Type B pancreatic cell (in vitro differentiated cells): ENCODE measurements around the gene DNAJA4. TPM values are rescaled to one million over a fixed set of nuclear protein-coding genes. Genes with fewer than 3 reads are reported as not detected.
A peak's percentile ranks its signal among the peaks of the same experiment; 100 is the strongest.

ENCODE experiments used
- DNase-seq: peaks from one replicate; pipeline ENCODE4 v3.0.0; 2021; ENCODE audit warnings: mixed read lengths; ENCODE audit not compliant: unreplicated experiment; ENCODE audit errors: extremely low spot score
- H3K27ac Mint-ChIP-seq: 2 replicates; pipeline ENCODE4 v1.8.0; 2021; ENCODE audit warnings: mild to moderate bottlenecking, mixed read lengths
- H3K27me3 Mint-ChIP-seq: 2 replicates; pipeline ENCODE4 v1.8.0; 2021; ENCODE audit warnings: mixed read lengths
- H3K36me3 Mint-ChIP-seq: 2 replicates; pipeline ENCODE4 v1.8.0; 2021; ENCODE audit warnings: mixed read lengths
- H3K4me1 Mint-ChIP-seq: one replicate; pipeline ENCODE4 v1.8.0; 2021; ENCODE audit warnings: mixed read lengths; ENCODE audit not compliant: unreplicated experiment
- H3K4me3 Mint-ChIP-seq: 2 replicates; pipeline ENCODE4 v1.8.0; 2021; ENCODE audit warnings: mild to moderate bottlenecking, mixed read lengths
- H3K9me3 Mint-ChIP-seq: 2 replicates; pipeline ENCODE4 v1.8.0; 2021; ENCODE audit warnings: mixed read lengths
- total RNA-seq: library from RNA; stranded (reverse); gene quantifications from 2 replicates; pipeline ENCODE4 v1.2.1, GENCODE V29; 2021; ENCODE audit warnings: low replicate concordance
- TF ChIP-seq, protein P1 (sequence below): fragments of 200-600 bp; sonication (generic); conservative IDR thresholded peaks from 2 replicates; pipeline ENCODE4 v1.5.0; 2021; ENCODE audit warnings: antibody characterized with exemption, mild to moderate bottlenecking

Gene DNAJA4
- total RNA-seq, 1 donor from 2014 or later: 0.10 TPM

DNA sequence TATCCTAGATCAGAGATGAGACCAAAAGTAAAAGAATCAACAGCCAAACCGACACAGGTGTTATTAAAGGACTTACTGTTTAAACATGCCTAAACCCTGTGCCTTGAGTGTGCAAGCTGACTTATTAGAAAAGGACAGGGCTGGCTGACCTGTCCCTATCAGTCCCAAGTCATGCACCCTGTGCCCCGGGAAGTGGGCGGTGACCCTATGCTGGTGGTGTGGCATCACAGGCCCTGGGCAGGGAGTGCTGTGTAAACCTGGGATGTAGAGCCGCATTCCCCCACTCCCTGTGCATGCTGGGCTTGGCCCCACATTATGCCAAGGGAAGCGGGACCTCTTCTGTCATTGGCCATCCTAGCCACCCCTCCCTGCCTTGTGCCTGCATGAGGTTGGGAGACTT, 10.6 kb downstream of the DNAJA4 start:
- H3K4me1 Mint-ChIP-seq: peaks cover 6% of the 10 kb centered on the region
- H3K9me3 Mint-ChIP-seq: no peaks in the 10 kb centered on the region
- TF ChIP-seq, protein P1, sequence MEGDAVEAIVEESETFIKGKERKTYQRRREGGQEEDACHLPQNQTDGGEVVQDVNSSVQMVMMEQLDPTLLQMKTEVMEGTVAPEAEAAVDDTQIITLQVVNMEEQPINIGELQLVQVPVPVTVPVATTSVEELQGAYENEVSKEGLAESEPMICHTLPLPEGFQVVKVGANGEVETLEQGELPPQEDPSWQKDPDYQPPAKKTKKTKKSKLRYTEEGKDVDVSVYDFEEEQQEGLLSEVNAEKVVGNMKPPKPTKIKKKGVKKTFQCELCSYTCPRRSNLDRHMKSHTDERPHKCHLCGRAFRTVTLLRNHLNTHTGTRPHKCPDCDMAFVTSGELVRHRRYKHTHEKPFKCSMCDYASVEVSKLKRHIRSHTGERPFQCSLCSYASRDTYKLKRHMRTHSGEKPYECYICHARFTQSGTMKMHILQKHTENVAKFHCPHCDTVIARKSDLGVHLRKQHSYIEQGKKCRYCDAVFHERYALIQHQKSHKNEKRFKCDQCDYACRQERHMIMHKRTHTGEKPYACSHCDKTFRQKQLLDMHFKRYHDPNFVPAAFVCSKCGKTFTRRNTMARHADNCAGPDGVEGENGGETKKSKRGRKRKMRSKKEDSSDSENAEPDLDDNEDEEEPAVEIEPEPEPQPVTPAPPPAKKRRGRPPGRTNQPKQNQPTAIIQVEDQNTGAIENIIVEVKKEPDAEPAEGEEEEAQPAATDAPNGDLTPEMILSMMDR: no peak
- DNase-seq: no peak
- H3K27ac Mint-ChIP-seq: no peak overlapping the region
- peaks cover 6% of the 10 kb centered on the region for H3K36me3 Mint-ChIP-seq
- no peak overlapping the region for H3K4me3 Mint-ChIP-seq
- H3K27me3 Mint-ChIP-seq: no peaks in the 10 kb centered on the region

DNA sequence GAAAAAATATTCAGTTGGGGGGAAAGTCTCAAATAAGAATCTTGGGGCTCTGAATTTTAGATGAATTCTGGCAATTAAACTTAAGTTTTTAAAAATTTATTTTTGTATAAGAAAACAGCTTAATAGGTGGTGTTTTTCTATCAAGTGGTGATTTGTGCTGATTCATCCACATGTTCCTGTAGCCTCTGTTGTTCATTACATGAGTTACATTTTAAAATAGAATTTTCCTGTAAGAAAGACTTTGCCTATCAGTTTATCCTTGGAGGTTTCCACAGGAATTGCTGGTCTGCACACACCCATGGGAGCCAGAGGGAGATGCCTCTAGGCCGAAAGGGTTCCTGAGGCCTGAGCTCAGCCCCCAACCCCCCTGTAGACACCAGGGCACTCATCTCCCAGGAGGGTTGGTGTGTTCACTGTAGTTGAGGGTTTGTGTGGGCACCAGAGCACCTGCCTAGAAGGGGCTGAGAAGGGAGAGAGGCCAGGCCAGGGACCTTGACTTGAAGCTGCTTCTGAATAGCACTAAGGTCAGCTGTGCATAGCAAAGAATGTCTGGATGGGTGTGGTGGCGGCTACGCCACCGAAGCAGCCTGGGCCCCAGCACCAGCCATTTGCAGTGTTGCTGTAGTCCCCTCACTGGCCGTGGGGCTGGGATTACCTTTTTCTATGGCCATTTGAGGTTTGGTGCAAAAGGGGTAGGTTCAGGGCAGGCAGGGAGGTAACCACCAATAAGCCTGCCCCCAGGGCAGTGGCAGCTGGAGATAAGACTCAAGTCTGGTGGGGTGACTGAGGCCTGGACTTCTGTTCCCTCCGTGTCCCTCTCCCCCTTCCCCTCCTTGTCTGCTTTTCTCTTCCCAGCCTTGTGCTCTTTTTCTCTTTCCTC, 11.9 kb downstream of the DNAJA4 start:
- TF ChIP-seq, protein P1: no peak
- Mint-ChIP-seq H3K4me1 (peaks cover 6% of the 10 kb centered on the region), H3K27ac (peak overlapping the region; percentile 85), H3K9me3 (no peaks in the 10 kb centered on the region), H3K27me3 (no peaks in the 10 kb centered on the region), H3K36me3 (peaks cover 6% of the 10 kb centered on the region), H3K4me3 (no peak overlapping the region)
- no peak for DNase-seq

DNA sequence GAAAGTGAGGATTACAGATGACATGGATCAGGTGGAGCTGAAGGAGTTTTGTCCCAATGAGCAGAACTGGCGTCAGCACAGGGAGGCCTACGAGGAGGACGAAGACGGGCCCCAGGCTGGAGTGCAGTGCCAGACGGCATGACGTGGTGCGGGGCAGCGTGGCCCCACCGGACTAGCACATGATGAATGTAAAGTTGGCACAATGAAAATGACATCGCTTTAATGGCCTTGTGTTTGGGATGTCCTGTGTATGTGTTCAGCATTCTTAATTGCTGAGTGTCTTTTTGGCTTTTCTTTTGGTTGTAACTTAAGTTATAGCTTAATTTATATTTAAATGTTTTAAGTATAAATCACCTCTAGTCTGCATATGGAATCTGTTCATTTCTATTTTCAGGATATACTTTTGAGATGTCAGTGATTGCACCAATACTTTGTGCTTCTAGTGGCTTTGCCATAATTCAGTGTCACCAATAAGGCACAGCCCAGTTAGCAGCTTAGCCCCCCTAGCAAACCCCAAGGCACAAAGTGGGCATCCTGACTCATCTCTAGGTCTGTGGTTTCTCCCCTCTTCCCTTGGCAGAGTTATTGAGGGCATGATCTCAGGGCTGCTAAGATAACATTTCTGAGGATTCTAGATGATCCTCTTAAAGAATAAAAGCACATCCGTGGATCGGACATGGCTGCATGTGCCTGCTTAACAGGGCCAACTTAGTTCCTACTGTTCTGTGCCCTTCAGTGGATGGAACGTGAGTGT, 16.1 kb downstream of the DNAJA4 start:
- H3K4me1 Mint-ChIP-seq: no peaks in the 10 kb centered on the region
- no peak for DNase-seq
- H3K9me3 Mint-ChIP-seq: no peaks in the 10 kb centered on the region
- no peak overlapping the region for H3K4me3 Mint-ChIP-seq
- TF ChIP-seq, protein P1: no peak
- no peaks in the 10 kb centered on the region for H3K27me3 Mint-ChIP-seq
- no peak overlapping the region for H3K27ac Mint-ChIP-seq
- peaks cover 6% of the 10 kb centered on the region for H3K36me3 Mint-ChIP-seq

DNA sequence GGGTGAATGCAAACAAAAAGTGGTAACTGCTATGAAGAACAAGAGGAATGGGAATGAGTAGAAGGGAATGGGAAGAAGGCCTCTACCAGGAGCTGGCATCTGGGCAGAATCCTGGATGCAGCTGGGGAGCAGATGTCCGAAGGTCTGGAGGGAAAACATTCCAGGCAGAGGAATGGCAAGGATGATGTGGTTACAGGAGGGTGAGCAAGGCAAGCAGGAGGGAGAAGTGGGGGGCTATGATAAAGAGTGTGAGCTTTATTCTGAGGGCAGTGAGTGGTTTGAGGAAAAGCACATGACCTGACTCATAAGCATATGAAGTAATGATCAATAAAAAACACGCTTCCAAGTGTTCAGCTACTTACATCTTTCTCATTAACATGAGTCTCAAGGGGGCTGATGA, 18.0 kb downstream of the DNAJA4 start:
- no peaks in the 10 kb centered on the region for H3K9me3 Mint-ChIP-seq
- H3K4me3 Mint-ChIP-seq: no peak overlapping the region
- TF ChIP-seq, protein P1: no peak
- no peaks in the 10 kb centered on the region for H3K27me3 Mint-ChIP-seq
- H3K4me1 Mint-ChIP-seq: no peaks in the 10 kb centered on the region
- peaks cover 19% of the 10 kb centered on the region for H3K36me3 Mint-ChIP-seq
- no peak overlapping the region for H3K27ac Mint-ChIP-seq
- no peak for DNase-seq

DNA sequence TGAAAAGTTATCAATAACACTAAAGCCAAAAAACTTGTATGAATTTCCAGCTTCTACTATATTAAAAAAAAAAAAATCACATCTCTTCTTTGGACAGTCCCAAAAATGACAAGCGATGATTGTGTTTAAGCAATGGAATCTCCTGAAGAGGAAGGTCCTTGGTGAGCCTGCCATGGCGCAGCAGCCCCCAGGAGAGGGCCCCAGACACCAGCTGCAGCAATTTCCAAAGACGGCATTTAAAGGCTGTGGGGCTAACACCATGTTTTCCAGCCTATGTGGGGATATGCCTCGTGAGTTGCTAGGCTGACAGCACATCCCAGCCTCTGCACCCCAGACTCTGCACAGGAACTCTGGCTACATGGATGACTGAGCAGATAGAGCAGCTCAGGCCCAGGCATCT, 20.4 kb downstream of the DNAJA4 start:
- Mint-ChIP-seq H3K4me3 (no peak overlapping the region), H3K9me3 (no peaks in the 10 kb centered on the region), H3K27ac (no peak overlapping the region), H3K36me3 (peaks cover 21% of the 10 kb centered on the region), H3K4me1 (no peaks in the 10 kb centered on the region), H3K27me3 (no peaks in the 10 kb centered on the region)
- TF ChIP-seq, protein P1: peak; percentile 61
- no peak for DNase-seq
